MM.1S (cell line): Measurements from ENCODE around the gene VKORC1.

ENCODE experiments used
- DNase-seq: peaks from one replicate; pipeline ENCODE4 v3.0.0-alpha.2; 2015
- H2AFZ ChIP-seq: fragments of 300-600 bp; sonication (generic); 2 replicates; pipeline ENCODE4 v1.6.0; 2016; ENCODE audit warnings: antibody characterized with exemption, low read length
- H3F3A ChIP-seq: fragments of 300-600 bp; sonication (generic); 2 replicates; pipeline ENCODE4 v1.6.1; 2016; ENCODE audit warnings: mild to moderate bottlenecking, antibody characterized with exemption, low read length, moderate library complexity, mixed read lengths; ENCODE audit not compliant: insufficient read depth
- H3K27ac ChIP-seq: fragments of 300-600 bp; sonication (generic); 2 replicates; pipeline ENCODE4 v1.5.1; 2016; ENCODE audit warnings: mild to moderate bottlenecking, low read length
- H3K27me3 ChIP-seq: fragments of 300-600 bp; sonication (generic); replicated peaks from 2 replicates; pipeline ENCODE4 v1.6.0; 2016; ENCODE audit warnings: low read length; ENCODE audit not compliant: insufficient read depth
- H3K36me3 ChIP-seq: fragments of 300-600 bp; sonication (generic); replicated peaks from 2 replicates; pipeline ENCODE4 v1.6.1; 2016; ENCODE audit warnings: mild to moderate bottlenecking, low read length, mixed read lengths; ENCODE audit not compliant: insufficient read depth
- H3K4me1 ChIP-seq: fragments of 300-600 bp; sonication (generic); 2 replicates; pipeline ENCODE4 v1.6.1; 2016; ENCODE audit warnings: low read length, mixed read lengths
- H3K4me2 ChIP-seq: fragments of 300-600 bp; sonication (generic); 2 replicates; pipeline ENCODE4 v1.6.0; 2016; ENCODE audit warnings: low read depth, low read length
- H3K4me3 ChIP-seq: fragments of 300-600 bp; sonication (generic); 2 replicates; pipeline ENCODE4 v1.5.1; 2016; ENCODE audit warnings: low read length, mixed read lengths
- H3K79me2 ChIP-seq: fragments of 300-600 bp; sonication (generic); 2 replicates; pipeline ENCODE4 v1.6.1; 2016; ENCODE audit warnings: mixed run types, low read length, mixed read lengths
- H3K9ac ChIP-seq: fragments of 300-600 bp; sonication (generic); 2 replicates; pipeline ENCODE4 v1.6.1; 2016; ENCODE audit warnings: low read length, mixed read lengths
- H3K9me2 ChIP-seq: fragments of 300-600 bp; sonication (generic); replicated peaks from 2 replicates; pipeline ENCODE4 v1.6.1; 2016; ENCODE audit warnings: mild to moderate bottlenecking, low read length, mixed read lengths; ENCODE audit not compliant: insufficient read depth
- H3K9me3 ChIP-seq: fragments of 300-600 bp; sonication (generic); replicated peaks from 2 replicates; pipeline ENCODE4 v1.6.1; 2016; ENCODE audit warnings: mild to moderate bottlenecking, low read length, mixed read lengths; ENCODE audit not compliant: insufficient read depth
- H4K20me1 ChIP-seq: fragments of 300-600 bp; sonication (generic); 2 replicates; pipeline ENCODE4 v1.6.1; 2016; ENCODE audit warnings: mild to moderate bottlenecking, low read length, moderate library complexity, mixed read lengths; ENCODE audit not compliant: insufficient read depth
- EZH2 ChIP-seq: fragments of 300-600 bp; sonication (generic); optimal IDR thresholded peaks from 2 replicates; pipeline ENCODE3; 2017; ENCODE audit warnings: low read depth, mild to moderate bottlenecking, antibody characterized with exemption, low read length, mixed read lengths
- EZH2phosphoT487 ChIP-seq: fragments of 300-600 bp; sonication (generic); IDR thresholded peaks from 2 replicates; pipeline ENCODE4 v1.6.1; 2018; ENCODE audit warnings: antibody characterized with exemption, low read length
- TF ChIP-seq, protein P1 (sequence below): fragments of 300-600 bp; sonication (generic); IDR thresholded peaks from 2 replicates; pipeline ENCODE4 v1.5.1; 2016; ENCODE audit warnings: antibody characterized with exemption, low read length, mixed read lengths

The VKORC1 gene

DNA sequence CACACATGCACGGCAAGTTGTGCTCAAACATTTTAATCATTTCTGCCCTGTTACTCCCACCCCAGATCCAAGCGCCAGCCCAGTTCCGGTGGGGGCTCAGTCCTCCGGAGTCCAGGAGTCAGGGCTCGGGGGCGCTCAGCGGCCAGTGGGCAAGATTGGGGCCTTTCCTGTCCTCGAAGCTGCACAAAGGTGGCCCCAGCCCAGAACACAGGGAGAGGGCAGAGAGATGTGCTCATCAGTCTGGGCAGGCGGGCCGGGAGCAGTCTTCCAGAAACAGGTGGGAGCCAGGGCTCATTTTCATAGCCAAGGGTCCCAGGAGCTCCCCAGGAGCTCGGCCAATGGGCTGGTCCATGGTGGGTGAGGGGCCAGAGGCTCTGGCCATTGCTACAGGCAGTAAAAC lies 36.8 kb upstream of the VKORC1 start:
- Histone ChIP-seq H3K9me2 (no peaks in the 10 kb centered on the region), H2AFZ (no peak overlapping the region), H3K27ac (no peak overlapping the region), H3K9me3 (no peaks in the 10 kb centered on the region), H3K4me1 (no peaks in the 10 kb centered on the region), H3K4me2 (no peak overlapping the region), H3K79me2 (no peaks in the 10 kb centered on the region), H3F3A (no peaks in the 10 kb centered on the region), H3K4me3 (no peak overlapping the region), H3K36me3 (no peaks in the 10 kb centered on the region), H3K27me3 (no peaks in the 10 kb centered on the region), H3K9ac (no peak overlapping the region), H4K20me1 (no peaks in the 10 kb centered on the region)
- no peak for DNase-seq
- TF ChIP-seq, protein P1, sequence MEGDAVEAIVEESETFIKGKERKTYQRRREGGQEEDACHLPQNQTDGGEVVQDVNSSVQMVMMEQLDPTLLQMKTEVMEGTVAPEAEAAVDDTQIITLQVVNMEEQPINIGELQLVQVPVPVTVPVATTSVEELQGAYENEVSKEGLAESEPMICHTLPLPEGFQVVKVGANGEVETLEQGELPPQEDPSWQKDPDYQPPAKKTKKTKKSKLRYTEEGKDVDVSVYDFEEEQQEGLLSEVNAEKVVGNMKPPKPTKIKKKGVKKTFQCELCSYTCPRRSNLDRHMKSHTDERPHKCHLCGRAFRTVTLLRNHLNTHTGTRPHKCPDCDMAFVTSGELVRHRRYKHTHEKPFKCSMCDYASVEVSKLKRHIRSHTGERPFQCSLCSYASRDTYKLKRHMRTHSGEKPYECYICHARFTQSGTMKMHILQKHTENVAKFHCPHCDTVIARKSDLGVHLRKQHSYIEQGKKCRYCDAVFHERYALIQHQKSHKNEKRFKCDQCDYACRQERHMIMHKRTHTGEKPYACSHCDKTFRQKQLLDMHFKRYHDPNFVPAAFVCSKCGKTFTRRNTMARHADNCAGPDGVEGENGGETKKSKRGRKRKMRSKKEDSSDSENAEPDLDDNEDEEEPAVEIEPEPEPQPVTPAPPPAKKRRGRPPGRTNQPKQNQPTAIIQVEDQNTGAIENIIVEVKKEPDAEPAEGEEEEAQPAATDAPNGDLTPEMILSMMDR = no peak
- no peak for TF ChIP-seq EZH2phosphoT487
- no peak for TF ChIP-seq EZH2

DNA sequence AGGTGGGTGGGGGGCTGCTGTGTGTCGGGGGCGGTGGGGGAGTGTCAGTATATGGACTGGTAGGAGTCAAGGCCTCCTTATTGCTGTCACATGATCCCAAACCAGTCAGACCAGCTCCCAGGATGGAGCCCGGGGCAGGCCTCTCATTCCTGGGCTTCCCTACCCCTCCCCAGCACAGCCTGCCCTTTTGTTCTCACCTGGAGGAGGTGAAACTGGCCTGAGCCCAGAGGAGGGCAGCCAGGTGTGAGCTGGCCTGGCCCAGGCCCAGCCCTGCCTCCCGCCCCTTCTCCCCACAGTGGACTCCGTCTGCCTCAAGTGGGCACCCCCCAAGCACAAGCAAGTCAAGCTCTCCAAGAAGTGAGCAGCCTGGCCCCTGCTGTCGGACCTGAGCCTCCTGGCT lies 36.3 kb upstream of the VKORC1 start:
- no peak for TF ChIP-seq EZH2
- TF ChIP-seq EZH2phosphoT487 = no peak
- TF ChIP-seq, protein P1 = no peak
- H3K27me3 ChIP-seq = no peaks in the 10 kb centered on the region
- no peaks in the 10 kb centered on the region for H3K36me3 ChIP-seq
- no peaks in the 10 kb centered on the region for H4K20me1 ChIP-seq
- no peaks in the 10 kb centered on the region for H3K79me2 ChIP-seq
- DNase-seq = no peak
- H3K9me2 ChIP-seq = no peaks in the 10 kb centered on the region
- H3K4me2 ChIP-seq = no peak overlapping the region
- H3K27ac ChIP-seq = no peak overlapping the region
- no peaks in the 10 kb centered on the region for H3K4me1 ChIP-seq
- H3F3A ChIP-seq = no peaks in the 10 kb centered on the region
- no peak overlapping the region for H2AFZ ChIP-seq
- H3K9me3 ChIP-seq = no peaks in the 10 kb centered on the region
- H3K4me3 ChIP-seq = no peak overlapping the region
- H3K9ac ChIP-seq = no peak overlapping the region

DNA sequence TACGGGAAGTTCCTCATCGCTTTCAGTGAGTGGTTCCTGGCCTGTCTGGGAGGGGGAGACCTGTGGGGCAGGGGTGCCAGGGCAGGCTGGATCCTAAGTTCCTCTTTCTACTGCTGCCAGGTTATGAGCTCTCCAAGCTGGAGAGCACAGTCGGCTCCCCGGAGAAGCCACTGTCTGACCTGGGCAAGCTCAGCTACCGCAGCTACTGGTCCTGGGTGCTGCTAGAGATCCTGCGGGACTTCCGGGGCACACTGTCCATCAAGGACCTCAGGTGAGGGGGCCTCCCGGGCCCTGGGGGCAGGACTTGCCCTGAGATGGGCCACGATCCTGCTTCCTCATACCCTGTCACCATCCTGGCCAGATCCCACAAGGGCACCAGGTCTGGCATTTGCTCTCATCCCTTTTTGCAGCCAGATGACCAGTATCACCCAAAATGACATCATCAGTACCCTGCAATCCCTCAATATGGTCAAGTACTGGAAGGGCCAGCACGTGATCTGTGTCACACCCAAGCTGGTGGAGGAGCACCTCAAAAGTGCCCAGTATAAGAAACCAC lies 35.8 kb upstream of the VKORC1 start:
- H3K4me3 ChIP-seq = no peak overlapping the region
- no peaks in the 10 kb centered on the region for H4K20me1 ChIP-seq
- H3K9me2 ChIP-seq = no peaks in the 10 kb centered on the region
- H3K9ac ChIP-seq = no peak overlapping the region
- no peak overlapping the region for H2AFZ ChIP-seq
- H3F3A ChIP-seq = no peaks in the 10 kb centered on the region
- no peak overlapping the region for H3K4me2 ChIP-seq
- H3K36me3 ChIP-seq = no peaks in the 10 kb centered on the region
- H3K9me3 ChIP-seq = no peaks in the 10 kb centered on the region
- no peaks in the 10 kb centered on the region for H3K79me2 ChIP-seq
- H3K27ac ChIP-seq = no peak overlapping the region
- TF ChIP-seq EZH2phosphoT487 = no peak
- TF ChIP-seq, protein P1 = no peak
- no peak for TF ChIP-seq EZH2
- H3K4me1 ChIP-seq = no peaks in the 10 kb centered on the region
- H3K27me3 ChIP-seq = no peaks in the 10 kb centered on the region
- no peak for DNase-seq
